Right hindlimb (tissue), 1 donor: Measurements from ENCODE around the gene SLC39A11.
"Not testable (repeated sequence)": the region's sequence is repeated elsewhere in the genome, so short reads cannot be mapped to it uniquely, and the experiment has no call there.

ENCODE experiments used
- DNase-seq: peaks from one replicate; pipeline ENCODE4 v3.0.0-alpha.2; 2018

SLC39A11 gene

DNA sequence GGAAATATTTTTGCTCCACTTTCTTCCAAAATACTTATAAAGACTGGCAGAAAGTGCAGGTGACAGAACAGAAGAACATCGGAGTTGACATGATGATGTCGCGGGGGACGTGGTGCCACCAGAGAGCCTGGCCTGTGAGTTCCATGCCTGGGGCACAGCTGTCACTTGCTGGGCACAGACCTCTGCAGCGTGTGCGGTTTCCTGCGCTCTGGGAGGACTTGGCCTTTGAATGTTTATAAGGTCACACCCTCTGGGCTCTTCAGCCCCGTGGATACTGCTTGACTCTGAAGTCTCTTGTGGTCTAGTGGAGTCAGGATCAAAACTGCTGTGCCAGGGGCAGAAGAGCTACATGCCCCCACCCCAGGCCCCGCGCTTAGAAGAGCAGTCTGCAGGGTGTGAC lies 357.9 kb downstream of the SLC39A11 start:
- DNase-seq = no peak

DNA sequence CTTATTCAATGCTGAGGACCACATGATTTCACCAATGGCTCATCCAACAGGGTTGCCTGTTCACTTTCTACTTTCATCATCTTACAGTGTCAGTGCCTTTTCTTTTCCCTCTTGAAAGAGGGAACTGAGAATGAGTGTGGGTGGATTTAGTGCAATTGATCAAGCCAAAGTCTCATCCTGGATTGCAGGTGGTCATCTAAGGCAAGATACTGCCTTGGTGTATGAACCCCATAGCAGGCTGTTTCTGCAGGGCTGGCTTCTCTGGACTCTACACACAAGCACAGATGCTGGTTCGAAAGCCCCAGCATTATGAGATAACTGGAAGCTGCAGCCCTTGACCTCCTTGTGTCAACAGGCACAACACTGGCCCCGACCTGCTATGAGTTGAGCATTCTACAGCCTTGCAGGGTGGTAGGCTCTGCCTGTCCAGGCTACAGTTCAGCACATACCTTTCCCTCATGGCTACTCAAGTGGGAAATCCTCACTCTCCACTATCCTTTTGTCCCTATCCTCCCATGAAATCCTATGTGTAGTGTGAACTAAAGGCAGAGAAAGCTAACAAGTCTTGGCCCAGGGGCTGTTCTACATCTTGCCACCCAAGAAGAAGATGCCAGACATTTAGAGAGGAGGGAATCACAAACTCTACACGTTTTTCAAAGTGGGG lies 358.7 kb downstream of the SLC39A11 start:
- no peak for DNase-seq

DNA sequence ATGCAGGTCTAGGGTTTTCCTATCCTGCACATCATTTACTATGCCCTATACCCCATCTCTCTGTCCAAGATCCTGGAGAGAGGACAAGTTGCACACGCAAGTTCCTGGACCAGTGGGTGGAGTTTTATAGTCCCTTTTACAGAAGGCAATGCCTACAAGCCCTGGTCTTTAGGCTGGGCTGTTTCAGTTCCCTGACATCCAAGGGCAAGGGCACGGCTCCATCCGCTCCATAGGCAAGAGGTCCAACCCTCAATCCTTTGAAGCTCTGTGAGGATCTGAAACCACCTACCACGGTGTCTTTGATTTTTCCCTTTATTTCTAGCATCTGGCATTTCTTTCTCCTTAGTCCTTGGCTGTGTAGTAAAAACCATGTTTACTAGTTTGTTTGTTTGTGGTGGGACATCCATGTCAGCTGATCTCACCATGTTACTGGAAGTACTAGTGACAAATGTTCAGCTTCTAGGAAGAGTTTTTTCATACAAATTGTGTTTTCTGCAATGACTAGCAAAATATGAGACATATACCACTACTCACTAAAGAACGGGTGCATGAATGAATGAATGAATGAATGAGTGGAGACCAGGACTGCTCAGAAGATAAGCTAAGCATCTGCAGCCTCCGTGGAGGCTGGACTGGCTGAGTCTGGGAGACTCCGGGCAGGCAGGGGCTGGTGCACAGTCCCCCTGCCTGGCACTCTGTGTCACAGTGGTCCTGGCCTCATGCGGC lies 359.4 kb downstream of the SLC39A11 start:
- DNase-seq = no peak

DNA sequence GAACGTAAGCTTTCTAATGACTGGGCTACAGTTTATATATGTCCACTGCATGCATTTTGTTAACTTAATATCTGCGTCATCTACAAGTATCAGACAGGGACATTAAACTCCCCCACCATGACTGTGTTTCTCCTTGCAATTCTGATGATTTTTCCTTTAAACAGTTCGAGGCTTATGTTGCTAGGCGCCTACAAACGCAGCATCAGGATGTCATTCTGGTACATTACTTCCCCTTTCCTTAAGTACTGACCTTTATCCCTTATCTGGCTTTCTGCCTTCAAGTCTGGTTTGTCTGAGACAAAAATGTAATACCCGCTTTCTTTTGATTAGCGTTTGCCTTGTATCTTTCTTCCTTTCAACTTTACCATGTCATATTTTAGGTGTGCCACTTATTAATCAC lies 362.4 kb downstream of the SLC39A11 start:
- DNase-seq = no peak

DNA sequence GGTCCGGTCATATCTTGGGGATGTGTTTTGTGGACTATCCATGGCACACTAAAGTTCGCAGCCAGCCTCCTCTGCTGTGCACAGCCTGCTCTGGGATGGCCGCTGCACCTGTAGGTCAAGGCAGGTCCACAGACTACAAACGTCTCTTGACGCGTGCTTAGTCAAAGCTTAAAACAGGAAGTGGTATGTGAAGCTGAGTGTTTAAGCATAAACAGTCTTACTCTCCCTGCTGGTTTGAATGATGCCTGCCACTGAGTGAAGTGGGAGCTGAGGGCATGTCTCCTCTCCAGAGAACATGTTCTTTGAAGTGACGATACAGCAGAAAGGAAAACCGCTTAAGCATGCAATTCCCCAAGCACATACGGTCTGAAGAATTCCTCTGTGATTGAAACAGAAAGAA lies 365.6 kb downstream of the SLC39A11 start:
- DNase-seq = no peak

GRCh38 chr17:72725433-72726068 lies 366.9 kb downstream of the SLC39A11 start:
- peak; percentile 61 for DNase-seq

DNA sequence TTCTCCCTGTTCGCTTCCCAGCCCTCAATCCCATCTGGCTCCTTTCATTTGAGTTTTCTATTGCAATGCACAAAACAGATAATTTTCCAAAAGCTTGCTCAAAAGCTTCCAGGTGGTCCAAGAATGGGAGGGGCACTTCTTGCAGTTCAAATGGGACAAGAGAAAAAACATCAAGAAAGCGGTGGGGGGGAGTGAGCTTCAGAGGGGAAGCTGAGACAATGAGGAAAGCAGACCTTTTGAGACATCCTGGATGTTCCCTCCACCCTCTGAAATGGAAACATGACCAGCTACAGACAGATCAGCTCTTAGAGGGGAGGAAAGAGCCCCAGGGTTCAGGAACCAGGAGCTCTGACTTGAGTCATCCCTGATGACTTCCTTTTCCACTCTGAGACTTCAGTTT lies 368.2 kb downstream of the SLC39A11 start:
- peak; percentile 77 for DNase-seq

GRCh38 chr17:72723711-72724110 lies 368.8 kb downstream of the SLC39A11 start:
- no peak for DNase-seq

GRCh38 chr17:72720494-72720825 lies 372.0 kb downstream of the SLC39A11 start:
- DNase-seq = no peak

- DNase-seq = peak; percentile 64
Observed at GRCh38 chr17:72719578-72720493, 372.7 kb downstream of the SLC39A11 start.

DNA sequence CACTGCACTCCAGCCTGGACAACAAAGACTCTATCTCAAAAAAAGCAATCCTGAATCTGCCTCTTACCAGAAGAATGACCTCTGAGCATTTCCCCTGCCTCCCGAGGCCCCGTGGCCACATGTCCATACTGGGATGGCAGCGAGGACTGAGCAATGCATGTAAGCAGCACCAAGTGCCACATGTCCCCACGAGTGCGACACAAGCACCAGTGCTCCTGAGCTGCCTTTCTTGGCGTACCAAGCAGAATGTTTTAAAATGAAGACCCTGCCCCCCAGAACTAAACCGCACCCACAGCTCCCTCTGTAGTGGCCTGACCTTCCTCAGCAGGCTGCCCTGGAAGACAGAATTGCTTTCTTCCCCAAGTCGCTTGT lies 373.3 kb downstream of the SLC39A11 start:
- no peak for DNase-seq

DNA sequence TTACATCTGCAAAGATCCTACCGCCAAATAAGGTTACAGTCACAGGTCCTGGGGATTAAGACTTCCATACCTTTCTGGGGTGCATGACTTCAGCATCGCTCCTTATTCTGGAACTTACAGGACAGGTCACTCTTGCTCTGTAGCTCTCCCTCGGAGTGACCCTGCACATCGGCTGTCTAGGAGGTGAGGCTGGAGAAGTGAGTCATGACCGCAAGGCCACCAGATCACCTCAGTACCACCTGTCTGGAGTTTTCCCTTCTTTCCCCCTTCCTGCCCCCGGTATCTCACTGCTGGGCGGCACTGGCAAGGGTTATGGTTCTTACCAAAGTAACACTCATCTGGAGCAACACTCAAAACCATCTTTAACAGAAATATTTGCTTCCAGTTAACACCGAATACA lies 374.8 kb downstream of the SLC39A11 start:
- no peak for DNase-seq

DNA sequence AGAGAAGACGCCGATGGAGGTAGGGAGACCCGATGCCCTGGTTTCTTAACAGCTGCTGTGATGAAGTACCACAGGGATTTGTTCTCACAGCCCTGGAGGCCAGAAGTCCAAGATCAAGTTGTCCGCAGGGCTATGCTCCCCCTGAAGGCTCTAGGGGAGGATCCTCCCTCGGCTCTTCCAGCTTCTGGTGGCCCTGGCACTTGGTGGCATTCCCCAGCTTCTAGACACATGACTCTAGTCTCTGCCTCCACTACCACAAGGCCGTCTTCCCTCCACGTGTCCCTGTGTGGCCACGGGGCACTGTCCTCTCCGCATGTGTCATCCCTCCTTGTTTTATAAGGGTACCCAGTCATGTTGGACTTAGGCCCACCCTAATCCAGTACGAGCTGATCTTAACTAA lies 375.2 kb downstream of the SLC39A11 start:
- DNase-seq = no peak

DNA sequence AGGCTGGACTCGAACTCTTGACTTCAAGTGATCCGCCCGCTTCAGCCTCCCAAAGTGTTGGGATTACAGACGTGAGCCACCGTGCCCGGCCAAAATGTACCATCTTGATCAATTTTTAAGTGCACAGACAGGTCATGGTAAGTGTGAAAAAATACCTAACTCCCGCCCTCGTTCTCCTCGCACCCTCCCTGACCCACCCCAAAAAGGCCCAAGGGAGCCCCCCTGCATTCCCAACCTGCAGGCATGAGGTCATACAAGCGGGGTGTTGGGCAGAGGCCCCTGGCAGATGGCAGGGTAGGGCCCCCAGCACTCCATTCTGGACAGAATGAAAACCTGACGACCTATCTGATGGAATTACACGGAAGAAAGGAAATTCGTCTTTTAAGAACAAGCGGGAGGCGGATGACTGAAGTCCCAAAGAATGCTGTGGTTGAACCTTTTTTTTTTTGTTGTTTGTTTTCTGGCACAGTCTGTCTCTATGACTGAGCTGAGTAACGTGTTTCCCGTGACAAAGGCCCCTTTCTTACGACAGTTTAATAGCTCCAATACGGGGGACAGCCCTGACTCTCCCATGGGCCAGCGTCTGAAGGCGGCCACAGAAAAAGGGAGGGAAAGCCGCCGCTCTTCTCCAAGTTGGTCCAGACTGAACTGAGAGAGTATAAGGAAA lies 376.4 kb downstream of the SLC39A11 start:
- DNase-seq = no peak

DNA sequence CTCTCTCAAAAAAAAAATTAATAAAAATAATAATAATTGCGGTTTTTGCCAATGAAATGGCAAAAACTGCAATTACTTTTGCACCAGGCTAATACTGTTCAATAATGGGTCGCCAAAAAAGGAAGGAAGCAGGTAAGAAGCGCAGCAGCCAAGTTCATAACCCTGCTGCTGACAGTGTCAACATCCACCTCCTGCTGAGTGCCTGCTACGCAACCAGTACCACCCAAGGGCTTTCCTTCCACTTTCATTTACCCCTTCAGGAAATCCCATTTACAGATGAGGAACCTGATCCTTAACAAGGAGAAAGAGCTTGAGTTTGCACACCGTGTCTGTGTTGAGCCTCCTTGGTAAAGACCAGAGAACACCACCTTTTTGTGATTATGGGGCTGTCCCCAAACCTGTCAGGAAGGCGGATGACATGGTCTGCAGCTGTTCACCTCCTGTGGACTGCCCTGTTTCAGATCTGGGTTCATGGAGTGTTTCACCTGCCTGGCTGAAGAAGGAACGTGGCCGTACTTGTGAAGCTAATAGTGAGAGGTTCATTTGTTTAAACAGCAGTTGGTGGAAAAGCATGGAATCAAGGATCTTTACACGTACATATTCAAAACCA lies 378.0 kb downstream of the SLC39A11 start:
- no peak for DNase-seq

DNA sequence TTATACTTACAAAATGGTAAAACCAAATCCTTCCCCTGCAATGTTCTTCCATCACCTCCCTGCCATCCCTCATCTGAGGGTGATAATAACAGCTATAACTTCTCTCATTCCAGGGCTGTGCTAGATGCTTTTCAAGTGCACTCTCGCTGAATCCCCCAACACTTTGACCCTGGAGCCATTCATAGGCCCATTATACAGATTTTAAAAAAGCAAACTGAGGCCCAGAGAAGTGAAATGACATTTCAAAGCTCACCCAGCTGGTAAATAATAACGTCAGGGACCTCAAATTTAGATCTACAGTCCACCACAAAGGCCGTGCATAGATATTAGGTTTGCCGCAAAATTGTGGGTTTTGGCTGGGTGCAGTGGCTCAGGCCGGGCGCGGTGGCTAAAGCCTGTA lies 378.8 kb downstream of the SLC39A11 start:
- no peak for DNase-seq

DNA sequence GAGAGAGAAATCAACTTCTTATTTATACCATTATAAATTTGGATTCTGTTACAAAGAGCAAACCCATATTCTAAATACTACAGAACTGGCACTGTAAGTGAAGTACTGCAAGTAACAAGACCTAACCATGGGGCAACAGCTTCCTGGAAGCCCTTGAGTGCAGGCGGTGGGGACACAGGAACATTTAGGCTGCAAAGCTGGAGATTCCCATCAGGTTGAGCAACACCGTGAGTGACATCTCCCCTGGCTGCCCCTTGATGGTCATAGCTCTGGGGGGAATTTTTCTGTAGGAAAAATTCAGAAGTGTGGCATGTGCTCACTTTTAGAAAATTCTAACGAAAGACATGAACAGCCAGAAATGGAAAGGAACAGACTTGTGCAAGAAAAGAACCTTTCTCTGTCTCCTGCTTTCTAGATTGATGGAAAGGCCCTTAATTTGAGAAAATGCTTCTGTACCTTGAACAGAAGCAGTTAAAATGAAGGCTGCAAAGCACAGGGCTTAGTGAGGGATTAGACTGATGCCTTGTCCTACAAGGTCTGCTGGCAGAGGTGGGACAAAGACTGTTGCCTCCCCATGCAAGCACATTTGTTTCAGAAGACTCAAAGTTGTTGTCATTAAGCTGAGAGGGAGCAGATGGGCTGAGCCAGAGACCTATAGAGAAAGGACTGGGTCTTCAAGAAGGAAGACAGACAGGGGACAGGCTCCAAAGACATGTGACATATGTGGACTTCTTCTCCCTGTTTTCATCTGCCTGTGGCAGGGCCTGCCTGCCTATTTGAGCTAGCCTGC lies 380.8 kb downstream of the SLC39A11 start:
- no peak for DNase-seq

DNA sequence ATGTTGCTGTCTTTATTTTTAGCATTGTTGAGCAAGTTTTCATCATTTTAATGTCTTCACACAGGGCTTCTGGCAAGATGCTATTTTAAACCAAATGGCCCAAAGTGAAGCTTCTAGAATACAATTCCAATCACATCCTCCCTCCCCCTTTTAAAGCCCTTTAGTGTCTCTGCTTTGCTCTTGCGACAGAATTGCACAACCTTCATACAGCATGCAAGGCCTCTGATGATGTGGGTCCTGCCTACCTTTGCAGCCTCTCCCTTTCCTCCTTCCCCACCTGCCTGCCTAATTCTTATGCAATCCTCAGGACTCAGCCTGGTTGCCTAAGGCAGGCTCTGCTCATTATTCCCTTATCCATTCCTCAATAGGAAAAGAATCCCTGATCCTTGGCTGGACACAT lies 381.7 kb downstream of the SLC39A11 start:
- no peak for DNase-seq

DNA sequence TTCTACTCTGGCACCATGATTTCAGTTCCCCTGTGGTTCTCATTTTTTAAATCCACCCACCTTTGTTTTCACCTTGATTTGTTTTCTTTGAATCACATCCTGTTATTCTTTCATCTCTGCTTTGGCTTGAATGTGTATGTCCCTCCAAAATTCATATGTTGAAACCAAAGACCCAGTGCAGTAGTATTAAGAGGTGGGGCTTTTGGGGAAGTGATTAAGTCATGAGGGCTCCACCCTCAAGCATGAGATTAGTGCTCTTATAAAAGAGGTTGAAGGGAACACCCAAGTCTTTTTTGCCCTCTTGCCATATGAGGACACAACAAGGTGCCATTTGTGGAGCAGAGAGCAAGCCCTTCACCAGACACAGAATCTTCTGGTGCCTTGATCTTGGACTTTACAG lies 382.3 kb downstream of the SLC39A11 start:
- DNase-seq = no peak

DNA sequence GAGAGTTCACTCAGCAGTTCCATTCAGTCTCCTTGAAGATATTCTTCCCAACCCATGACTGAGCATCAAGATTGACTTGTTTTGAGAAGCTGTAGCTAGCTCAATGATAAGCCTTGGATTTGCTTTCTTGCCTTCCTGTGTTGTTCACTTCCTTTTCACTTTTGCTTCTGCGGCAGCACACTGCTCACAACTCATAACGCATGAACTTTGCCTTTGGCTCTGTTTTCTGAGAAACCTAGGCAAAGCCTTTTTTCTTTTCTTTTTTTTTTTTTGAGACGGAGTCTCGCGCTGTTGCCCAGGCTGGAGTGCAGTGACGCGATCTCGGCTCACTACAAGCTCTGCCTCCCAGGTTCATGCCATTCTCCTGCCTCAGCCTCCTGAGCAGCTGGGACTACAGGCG lies 383.8 kb downstream of the SLC39A11 start:
- DNase-seq = not testable (repeated sequence)

DNA sequence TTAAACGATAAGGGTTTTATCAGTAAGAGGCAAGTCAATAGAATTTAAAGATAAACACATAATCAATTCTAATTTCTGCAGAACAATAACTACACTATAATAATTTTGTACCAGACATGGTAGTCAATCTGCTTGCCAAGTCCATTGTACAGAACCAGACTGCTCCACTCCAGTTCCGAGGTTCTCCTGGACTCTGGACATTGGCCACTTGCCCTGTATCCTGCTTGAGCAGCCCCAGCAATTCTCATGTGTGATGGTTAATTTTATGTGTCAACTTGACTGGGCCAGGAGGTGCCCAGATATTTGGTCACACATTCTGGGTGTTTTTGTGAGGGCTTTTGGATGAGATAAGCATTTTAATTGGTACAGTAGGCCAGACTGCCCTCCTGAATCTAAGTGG lies 384.6 kb downstream of the SLC39A11 start:
- no peak for DNase-seq
